HCT116 (cell line): ENCODE results near the gene PHF21A.

Experiments used
- ATF3 ChIP-seq: IDR thresholded peaks from 2 replicates; pipeline ENCODE4 v1.6.1; 2012
- CTCF ChIP-seq, 3 experiments: fragments of 200-600 bp in 1 of 3; sonication (generic) in 1 of 3; IDR thresholded peaks in 2 of 3; conservative IDR thresholded peaks in 1 of 3; 2 replicates each; pipeline ENCODE4 v1.5.1; 2012 to 2017; ENCODE audit warnings: low read depth in 2 of 3, low read length in 2 of 3, antibody characterized with exemption in 1 of 3, borderline replicate concordance in 1 of 3, control low read depth in 1 of 3, mild to moderate bottlenecking in 1 of 3, mixed read lengths in 1 of 3, mixed run types in 1 of 3, moderate library complexity in 1 of 3; ENCODE audit not compliant: insufficient read depth in 1 of 3
- EZH2 ChIP-seq: fragments of 200-600 bp; sonication (generic); IDR thresholded peaks from 2 replicates; pipeline ENCODE4 v1.6.1; 2017; ENCODE audit warnings: antibody characterized with exemption, mixed run types
- EZH2phosphoT487 ChIP-seq: fragments of 200-600 bp; IDR thresholded peaks from 2 replicates; pipeline ENCODE4 v1.6.1; 2018; ENCODE audit warnings: antibody characterized with exemption, borderline replicate concordance
- FOSL1 ChIP-seq: IDR thresholded peaks from 2 replicates; pipeline ENCODE4 v1.6.1; 2012; ENCODE audit warnings: low read depth
- JUND ChIP-seq: IDR thresholded peaks from 2 replicates; pipeline ENCODE4 v1.6.1; 2012
- POLR2A ChIP-seq: IDR thresholded peaks from 2 replicates; pipeline ENCODE4 v1.7.0; 2011; ENCODE audit warnings: borderline replicate concordance; ENCODE audit not compliant: insufficient read depth, insufficient read length; ENCODE audit errors: extremely low read depth
- POLR2AphosphoS5 ChIP-seq: IDR thresholded peaks from 2 replicates; pipeline ENCODE4 v1.6.1; 2011; ENCODE audit warnings: mild to moderate bottlenecking, low read depth, low read length, moderate library complexity
- SIN3A ChIP-seq: IDR thresholded peaks from 2 replicates; pipeline ENCODE4 v1.6.1; 2012; ENCODE audit warnings: low read depth
- ZFX ChIP-seq: fragments of 450-650 bp; IDR thresholded peaks from 2 replicates; pipeline ENCODE4 v1.6.1; 2017

GRCh38 chr11:46130286-46130940 is 9.2 kb upstream of the PHF21A start:
- no peak for TF ChIP-seq CTCF (IDR thresholded peaks at IDR 0.05 in 2 of 3, conservative IDR thresholded peaks at IDR 0.05 in 1 of 3; ENCODE audit: borderline replicate concordance in 1 of 3, insufficient read depth in 1 of 3, low read depth in 2 of 3, low read length in 2 of 3)
- TF ChIP-seq POLR2AphosphoS5: no peak
- TF ChIP-seq ATF3: no peak
- no peak for TF ChIP-seq POLR2A
- TF ChIP-seq JUND: no peak
- no peak for TF ChIP-seq EZH2phosphoT487
- no peak for TF ChIP-seq FOSL1
- no peak for TF ChIP-seq EZH2
- no peak for TF ChIP-seq SIN3A
- TF ChIP-seq ZFX: no peak
